Gastrocnemius medialis (tissue), 4 donors: ENCODE measurements around the gene PPDPF. TPM values are rescaled to one million over a fixed set of nuclear protein-coding genes. Genes with fewer than 3 reads are reported as not detected.

Source experiments
- ATAC-seq, 2 donors: fragments of 150-250 bp; one replicate each; pipeline ENCODE4 v1.9.1; 2016
- DNase-seq, 2 donors: peaks; one replicate each; pipeline ENCODE4 v3.0.0-alpha.2; 2019
- H3K27ac ChIP-seq, 4 donors: fragments of 200-600 bp; sonication (generic); 1 replicate in 1 of 4; 2 replicates in 3 of 4; pipeline ENCODE4 v1.5.1; 2016 to 2018; ENCODE audit warnings: mild to moderate bottlenecking in 2 of 4, moderate library complexity in 1 of 4
- H3K27me3 ChIP-seq, 3 donors: fragments of 200-600 bp; sonication (generic) in 2 of 3; 1 replicate in 1 of 3; 2 replicates in 2 of 3; pipeline versions ENCODE4 v1.5.1 to v1.6.0; 2016 to 2019; ENCODE audit warnings: mild to moderate bottlenecking in 1 of 3, moderate library complexity in 1 of 3
- H3K36me3 ChIP-seq, 2 donors: fragments of 200-600 bp; sonication (generic) in 1 of 2; one replicate each; pipeline ENCODE4 v1.5.1; 2017 to 2018
- H3K4me1 ChIP-seq, 2 donors: fragments of 200-600 bp; sonication (generic) in 1 of 2; one replicate each; pipeline ENCODE4 v1.5.1; 2016 to 2017; ENCODE audit warnings: mild to moderate bottlenecking in 2 of 2
- H3K4me3 ChIP-seq, 4 donors: fragments of 200-600 bp; sonication (generic) in 3 of 4; 1 replicate in 1 of 4; 2 replicates in 3 of 4; pipeline ENCODE4 v1.5.1; 2016 to 2019; ENCODE audit warnings: mild to moderate bottlenecking in 2 of 4
- H3K9me3 ChIP-seq, 3 donors: fragments of 200-600 bp; sonication (generic) in 2 of 3; 1 replicate in 1 of 3; 2 replicates in 2 of 3; pipeline ENCODE4 v1.5.1; 2016 to 2019
- POLR2A ChIP-seq, 2 donors: fragments of 450-650 bp; IDR thresholded peaks; one replicate each; pipeline ENCODE4 v1.6.1; 2017; ENCODE audit warnings: antibody characterized with exemption in 2 of 2, mild to moderate bottlenecking in 2 of 2, moderate library complexity in 2 of 2
- in situ Hi-C, 4 donors: fragments of 200-750 bp; cut with MboI; loops; one replicate each; pipeline versions ENCODE4 v1.15.0 to v1.8.0; 2017; ENCODE audit warnings: low sequenced_read_pairs in 4 of 4
- intact Hi-C: fragments of 100-400 bp; cut with DNase I; formaldehyde crosslinking; loops from one replicate; pipeline ENCODE4 v1.15.1; 2023; ENCODE audit warnings: low total_unique reads
- total RNA-seq, 4 donors: library from RNA; depleted of rRNA; stranded (reverse); fragments of >200 nt; gene quantifications; one replicate each; pipeline versions ENCODE4 v1.1.0 to v1.2.3, GENCODE V29; 2016
- TF ChIP-seq, protein P1 (sequence below), 5 experiments: fragments of 450-650 bp in 3 of 5; fragments of 200-600 bp in 2 of 5; sonication (generic) in 2 of 5; IDR thresholded peaks in 4 of 5; conservative IDR thresholded peaks in 1 of 5; 1 replicate in 4 of 5; 2 replicates in 1 of 5; pipeline ENCODE4 v1.5.1; 2016 to 2019; ENCODE audit warnings: antibody characterized with exemption in 5 of 5, mild to moderate bottlenecking in 3 of 5, moderate library complexity in 3 of 5

The PPDPF gene
- total RNA-seq, 4 donors from 2014 or later, result 50.2 to 207 (median 76.1) TPM

DNA sequence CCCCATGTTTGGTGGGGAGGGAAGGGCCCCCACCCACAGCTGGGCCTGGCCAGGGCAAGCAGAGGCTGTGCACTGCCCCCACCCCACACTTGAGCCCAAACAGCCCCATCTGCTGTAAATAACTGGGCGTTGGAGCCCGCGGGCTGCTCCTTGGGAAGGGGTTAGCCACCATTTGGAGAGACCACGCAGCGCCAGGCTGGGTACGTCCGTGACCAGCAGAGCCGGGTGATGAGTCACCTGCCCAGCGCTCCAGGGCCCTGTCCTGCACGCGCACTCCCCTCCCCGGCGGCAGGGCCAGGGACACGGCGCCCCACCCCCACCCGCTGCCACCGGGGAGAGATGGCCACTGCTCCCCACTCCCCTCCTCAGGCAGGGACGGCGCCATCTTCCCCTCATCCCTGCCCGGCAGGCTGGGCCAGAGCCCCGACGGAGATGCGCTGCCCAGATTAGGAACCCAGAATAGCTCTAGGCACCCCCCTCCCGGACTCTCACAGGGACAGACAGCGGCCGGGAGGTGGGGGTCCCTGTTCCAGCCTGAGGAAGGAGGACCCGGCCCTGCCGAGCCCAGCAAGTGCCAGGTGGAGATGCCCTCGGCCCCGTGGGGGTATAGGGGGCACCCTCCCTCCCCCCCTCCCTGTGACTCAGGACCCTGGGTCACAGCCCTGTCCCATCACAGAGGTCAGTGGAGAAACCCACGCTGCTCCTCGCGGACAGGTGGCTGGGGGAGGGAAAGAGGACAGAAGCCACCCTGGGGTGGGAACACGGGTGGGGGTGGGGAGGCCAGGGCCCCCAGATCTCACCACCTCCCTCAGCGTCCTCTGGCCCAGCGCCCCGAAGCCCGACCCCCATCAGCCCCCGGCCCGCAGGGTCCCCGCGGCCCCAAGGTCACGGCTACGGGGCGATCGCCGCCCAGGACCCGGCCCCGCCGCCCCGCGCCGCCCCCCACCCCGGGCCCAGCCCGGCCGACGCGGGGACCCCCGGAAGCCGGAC, 22.3 kb upstream of the PPDPF start:
- in situ Hi-C loops, result no loop called here
- no peaks in the 10 kb centered on the region for H3K27me3 ChIP-seq
- DNase-seq, result peak; percentile 89 to 94

GRCh38 chr20:63498960-63499337, 21.6 kb upstream of the PPDPF start, which contains the start of gene EEF1A2:
TSS of gene EEF1A2 (minus strand) at chr20:63499083. CDS start at chr20:63497763, 1,320 bp downstream.
- TF ChIP-seq, protein P1, sequence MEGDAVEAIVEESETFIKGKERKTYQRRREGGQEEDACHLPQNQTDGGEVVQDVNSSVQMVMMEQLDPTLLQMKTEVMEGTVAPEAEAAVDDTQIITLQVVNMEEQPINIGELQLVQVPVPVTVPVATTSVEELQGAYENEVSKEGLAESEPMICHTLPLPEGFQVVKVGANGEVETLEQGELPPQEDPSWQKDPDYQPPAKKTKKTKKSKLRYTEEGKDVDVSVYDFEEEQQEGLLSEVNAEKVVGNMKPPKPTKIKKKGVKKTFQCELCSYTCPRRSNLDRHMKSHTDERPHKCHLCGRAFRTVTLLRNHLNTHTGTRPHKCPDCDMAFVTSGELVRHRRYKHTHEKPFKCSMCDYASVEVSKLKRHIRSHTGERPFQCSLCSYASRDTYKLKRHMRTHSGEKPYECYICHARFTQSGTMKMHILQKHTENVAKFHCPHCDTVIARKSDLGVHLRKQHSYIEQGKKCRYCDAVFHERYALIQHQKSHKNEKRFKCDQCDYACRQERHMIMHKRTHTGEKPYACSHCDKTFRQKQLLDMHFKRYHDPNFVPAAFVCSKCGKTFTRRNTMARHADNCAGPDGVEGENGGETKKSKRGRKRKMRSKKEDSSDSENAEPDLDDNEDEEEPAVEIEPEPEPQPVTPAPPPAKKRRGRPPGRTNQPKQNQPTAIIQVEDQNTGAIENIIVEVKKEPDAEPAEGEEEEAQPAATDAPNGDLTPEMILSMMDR (IDR thresholded peaks at IDR 0.05 in 4 of 5, conservative IDR thresholded peaks at IDR 0.05 in 1 of 5), result peak in 4 of 5 experiments; percentile 44 to 64 (median 55)
- peak; percentile 87 to 89 for TF ChIP-seq POLR2A (IDR thresholded peaks at IDR 0.05)
- Histone ChIP-seq H3K9me3 (no peaks in the 10 kb centered on the region), H3K27ac (peak within 1 kb of the TSS; percentile 94 to 100 (median 98)), H3K4me1 (peaks cover 35 to 64% of the 10 kb centered on the region in 2 donors), H3K36me3 (peaks cover 0 to 19% of the 10 kb centered on the region in 2 donors), H3K27me3 (no peaks in the 10 kb centered on the region), H3K4me3 (peak within 1 kb of the TSS; percentile 67 to 88 (median 84))
- ATAC-seq (peak; percentile 9 to 17), DNase-seq (peak; percentile 58 to 84)
- in situ Hi-C loops, result no loop called here
- intact Hi-C loops, result no loop called here

More for the DNA sequence above, 22.3 kb upstream of the PPDPF start:
- H3K9me3 ChIP-seq, result no peaks in the 10 kb centered on the region
- ATAC-seq, result peak; percentile 22 to 33
- TF ChIP-seq, protein P1 (IDR thresholded peaks at IDR 0.05 in 4 of 5, conservative IDR thresholded peaks at IDR 0.05 in 1 of 5), result no peak
- peak; percentile 73 to 87 for TF ChIP-seq POLR2A (IDR thresholded peaks at IDR 0.05)
- peak overlapping the region; percentile 94 to 100 (median 98) for H3K27ac ChIP-seq
- peaks cover 0 to 26% of the 10 kb centered on the region in 2 donors for H3K36me3 ChIP-seq
- H3K4me1 ChIP-seq, result peaks cover 35 to 64% of the 10 kb centered on the region in 2 donors
- H3K4me3 ChIP-seq, result peak overlapping the region; percentile 67 to 88 (median 84)
- intact Hi-C loops, result no loop called here

DNA sequence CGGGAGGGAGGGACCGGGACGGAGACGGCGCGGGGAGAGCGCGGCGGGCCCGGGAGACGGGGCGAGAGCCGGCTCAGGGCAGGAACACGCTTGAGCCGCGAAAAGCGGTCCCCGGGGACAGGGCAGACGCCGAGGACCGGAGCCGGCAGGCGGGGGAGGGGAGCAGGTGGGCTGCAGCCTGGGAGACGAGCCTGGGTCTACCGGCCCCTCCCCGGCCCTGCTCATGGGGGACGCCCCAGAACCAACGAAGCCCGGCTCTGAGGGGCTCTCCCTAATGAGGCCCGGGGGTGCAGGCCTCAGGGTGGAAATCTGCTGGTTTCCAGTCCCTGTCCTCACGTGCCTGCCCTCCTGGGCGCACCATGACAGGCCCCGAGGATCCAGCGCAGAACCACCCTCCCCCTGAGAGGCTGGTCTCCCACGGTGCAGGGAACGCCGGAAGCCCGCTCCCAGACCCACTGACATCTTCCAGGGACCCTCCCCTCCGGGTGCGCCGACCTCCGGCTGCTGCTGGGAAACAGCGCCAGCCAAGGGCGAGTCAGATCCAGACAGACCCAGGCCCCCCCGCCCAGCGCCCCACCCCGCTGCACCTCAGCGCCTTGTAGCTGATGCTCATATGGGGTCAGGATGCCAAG, 21.1 kb upstream of the PPDPF start:
- H3K27ac ChIP-seq, result peak overlapping the region; percentile 94 to 100 (median 98)
- intact Hi-C loops, result no loop called here
- H3K36me3 ChIP-seq, result peaks cover 0 to 14% of the 10 kb centered on the region in 2 donors
- H3K27me3 ChIP-seq, result no peaks in the 10 kb centered on the region
- ATAC-seq (no peak), DNase-seq (peak in 1 of 2 donors; percentile 53)
- no peaks in the 10 kb centered on the region for H3K9me3 ChIP-seq
- TF ChIP-seq POLR2A (IDR thresholded peaks at IDR 0.05), result no peak
- TF ChIP-seq, protein P1 (IDR thresholded peaks at IDR 0.05 in 4 of 5, conservative IDR thresholded peaks at IDR 0.05 in 1 of 5), result no peak
- in situ Hi-C loops, result no loop called here
- H3K4me1 ChIP-seq, result peaks cover 35 to 60% of the 10 kb centered on the region in 2 donors
- peak overlapping the region; percentile 41 to 88 (median 60) for H3K4me3 ChIP-seq

GRCh38 chr20:63500151-63500901, 20.2 kb upstream of the PPDPF start:
- peak overlapping the region; percentile 94 to 100 (median 98) for H3K27ac ChIP-seq
- peak overlapping the region; percentile 17 to 88 (median 44) for H3K4me3 ChIP-seq
- ATAC-seq, result peak; percentile 37 to 47
- DNase-seq, result peak; percentile 73 to 87
- in situ Hi-C loops (no loop called here), intact Hi-C loops (no loop called here)
- peaks cover 35 to 51% of the 10 kb centered on the region in 2 donors for H3K4me1 ChIP-seq
- H3K27me3 ChIP-seq, result no peaks in the 10 kb centered on the region
- no peaks in the 10 kb centered on the region for H3K9me3 ChIP-seq
- peak; percentile 91 to 96 for TF ChIP-seq POLR2A (IDR thresholded peaks at IDR 0.05)
- TF ChIP-seq, protein P1 (IDR thresholded peaks at IDR 0.05 in 4 of 5, conservative IDR thresholded peaks at IDR 0.05 in 1 of 5), result no peak
- H3K36me3 ChIP-seq, result peaks cover 0 to 5% of the 10 kb centered on the region in 2 donors
